H1 (cell line): ENCODE data around the gene RASAL2. TPM values are rescaled to one million over a fixed set of nuclear protein-coding genes. Genes with fewer than 3 reads are reported as not detected.

Experiments used
- EGR1 ChIP-seq: IDR thresholded peaks from 2 replicates; pipeline ENCODE4 v1.6.1; 2011; ENCODE audit warnings: low read depth, low read length, borderline replicate concordance
- polyA plus RNA-seq, 7 experiments: library from polyadenylated mRNA; depleted of rRNA in 3 of 7; stranded (reverse) in 5 of 7; unstranded in 2 of 7; fragments of >200 nt in 5 of 7; fragments of 200-250 nt in 2 of 7; gene quantifications; 1 replicate in 5 of 7; 2 replicates in 1 of 7; 4 replicates in 1 of 7; pipeline versions ENCODE4 v1.2.1 to v1.2.3, GENCODE V29; 2011 to 2013; ENCODE audit warnings: missing spikeins in 2 of 7, mixed read lengths in 2 of 7
- total RNA-seq: library from RNA; stranded (reverse); fragmentation: NEBNext Ultra II Directional; extraction: Animal tissue kit (Norgen Biotek cat#: 25700); gene quantifications from 2 replicates; pipeline ENCODE4 v1.2.1, GENCODE V29; 2021
- TF ChIP-seq, protein P1 (sequence below): fragments of 300-600 bp; sonication (generic); IDR thresholded peaks from 2 replicates; pipeline ENCODE4 v1.7.1; 2012; ENCODE audit warnings: low read length, moderate library complexity, mild to moderate bottlenecking, inconsistent platforms; ENCODE audit not compliant: insufficient replicate concordance

Gene RASAL2
- total and polyA plus RNA-seq, 2 of the 8 experiments (the other 6 are each of a cell fraction or from before 2014, with no cell fraction given), result 15.9 to 32.5 TPM

- TF ChIP-seq, protein P1, sequence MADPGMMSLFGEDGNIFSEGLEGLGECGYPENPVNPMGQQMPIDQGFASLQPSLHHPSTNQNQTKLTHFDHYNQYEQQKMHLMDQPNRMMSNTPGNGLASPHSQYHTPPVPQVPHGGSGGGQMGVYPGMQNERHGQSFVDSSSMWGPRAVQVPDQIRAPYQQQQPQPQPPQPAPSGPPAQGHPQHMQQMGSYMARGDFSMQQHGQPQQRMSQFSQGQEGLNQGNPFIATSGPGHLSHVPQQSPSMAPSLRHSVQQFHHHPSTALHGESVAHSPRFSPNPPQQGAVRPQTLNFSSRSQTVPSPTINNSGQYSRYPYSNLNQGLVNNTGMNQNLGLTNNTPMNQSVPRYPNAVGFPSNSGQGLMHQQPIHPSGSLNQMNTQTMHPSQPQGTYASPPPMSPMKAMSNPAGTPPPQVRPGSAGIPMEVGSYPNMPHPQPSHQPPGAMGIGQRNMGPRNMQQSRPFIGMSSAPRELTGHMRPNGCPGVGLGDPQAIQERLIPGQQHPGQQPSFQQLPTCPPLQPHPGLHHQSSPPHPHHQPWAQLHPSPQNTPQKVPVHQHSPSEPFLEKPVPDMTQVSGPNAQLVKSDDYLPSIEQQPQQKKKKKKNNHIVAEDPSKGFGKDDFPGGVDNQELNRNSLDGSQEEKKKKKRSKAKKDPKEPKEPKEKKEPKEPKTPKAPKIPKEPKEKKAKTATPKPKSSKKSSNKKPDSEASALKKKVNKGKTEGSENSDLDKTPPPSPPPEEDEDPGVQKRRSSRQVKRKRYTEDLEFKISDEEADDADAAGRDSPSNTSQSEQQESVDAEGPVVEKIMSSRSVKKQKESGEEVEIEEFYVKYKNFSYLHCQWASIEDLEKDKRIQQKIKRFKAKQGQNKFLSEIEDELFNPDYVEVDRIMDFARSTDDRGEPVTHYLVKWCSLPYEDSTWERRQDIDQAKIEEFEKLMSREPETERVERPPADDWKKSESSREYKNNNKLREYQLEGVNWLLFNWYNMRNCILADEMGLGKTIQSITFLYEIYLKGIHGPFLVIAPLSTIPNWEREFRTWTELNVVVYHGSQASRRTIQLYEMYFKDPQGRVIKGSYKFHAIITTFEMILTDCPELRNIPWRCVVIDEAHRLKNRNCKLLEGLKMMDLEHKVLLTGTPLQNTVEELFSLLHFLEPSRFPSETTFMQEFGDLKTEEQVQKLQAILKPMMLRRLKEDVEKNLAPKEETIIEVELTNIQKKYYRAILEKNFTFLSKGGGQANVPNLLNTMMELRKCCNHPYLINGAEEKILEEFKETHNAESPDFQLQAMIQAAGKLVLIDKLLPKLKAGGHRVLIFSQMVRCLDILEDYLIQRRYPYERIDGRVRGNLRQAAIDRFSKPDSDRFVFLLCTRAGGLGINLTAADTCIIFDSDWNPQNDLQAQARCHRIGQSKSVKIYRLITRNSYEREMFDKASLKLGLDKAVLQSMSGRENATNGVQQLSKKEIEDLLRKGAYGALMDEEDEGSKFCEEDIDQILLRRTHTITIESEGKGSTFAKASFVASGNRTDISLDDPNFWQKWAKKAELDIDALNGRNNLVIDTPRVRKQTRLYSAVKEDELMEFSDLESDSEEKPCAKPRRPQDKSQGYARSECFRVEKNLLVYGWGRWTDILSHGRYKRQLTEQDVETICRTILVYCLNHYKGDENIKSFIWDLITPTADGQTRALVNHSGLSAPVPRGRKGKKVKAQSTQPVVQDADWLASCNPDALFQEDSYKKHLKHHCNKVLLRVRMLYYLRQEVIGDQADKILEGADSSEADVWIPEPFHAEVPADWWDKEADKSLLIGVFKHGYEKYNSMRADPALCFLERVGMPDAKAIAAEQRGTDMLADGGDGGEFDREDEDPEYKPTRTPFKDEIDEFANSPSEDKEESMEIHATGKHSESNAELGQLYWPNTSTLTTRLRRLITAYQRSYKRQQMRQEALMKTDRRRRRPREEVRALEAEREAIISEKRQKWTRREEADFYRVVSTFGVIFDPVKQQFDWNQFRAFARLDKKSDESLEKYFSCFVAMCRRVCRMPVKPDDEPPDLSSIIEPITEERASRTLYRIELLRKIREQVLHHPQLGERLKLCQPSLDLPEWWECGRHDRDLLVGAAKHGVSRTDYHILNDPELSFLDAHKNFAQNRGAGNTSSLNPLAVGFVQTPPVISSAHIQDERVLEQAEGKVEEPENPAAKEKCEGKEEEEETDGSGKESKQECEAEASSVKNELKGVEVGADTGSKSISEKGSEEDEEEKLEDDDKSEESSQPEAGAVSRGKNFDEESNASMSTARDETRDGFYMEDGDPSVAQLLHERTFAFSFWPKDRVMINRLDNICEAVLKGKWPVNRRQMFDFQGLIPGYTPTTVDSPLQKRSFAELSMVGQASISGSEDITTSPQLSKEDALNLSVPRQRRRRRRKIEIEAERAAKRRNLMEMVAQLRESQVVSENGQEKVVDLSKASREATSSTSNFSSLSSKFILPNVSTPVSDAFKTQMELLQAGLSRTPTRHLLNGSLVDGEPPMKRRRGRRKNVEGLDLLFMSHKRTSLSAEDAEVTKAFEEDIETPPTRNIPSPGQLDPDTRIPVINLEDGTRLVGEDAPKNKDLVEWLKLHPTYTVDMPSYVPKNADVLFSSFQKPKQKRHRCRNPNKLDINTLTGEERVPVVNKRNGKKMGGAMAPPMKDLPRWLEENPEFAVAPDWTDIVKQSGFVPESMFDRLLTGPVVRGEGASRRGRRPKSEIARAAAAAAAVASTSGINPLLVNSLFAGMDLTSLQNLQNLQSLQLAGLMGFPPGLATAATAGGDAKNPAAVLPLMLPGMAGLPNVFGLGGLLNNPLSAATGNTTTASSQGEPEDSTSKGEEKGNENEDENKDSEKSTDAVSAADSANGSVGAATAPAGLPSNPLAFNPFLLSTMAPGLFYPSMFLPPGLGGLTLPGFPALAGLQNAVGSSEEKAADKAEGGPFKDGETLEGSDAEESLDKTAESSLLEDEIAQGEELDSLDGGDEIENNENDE, result no peak
- TF ChIP-seq EGR1, result no peak
- TF ChIP-seq, all 59 proteins: peak for 0
These were observed 357.0 kb downstream of the RASAL2 start (continued) for GRCh38 chr1:178450871-178451270.
